Measurements from ENCODE around the gene COBL.

Gene COBL

GRCh38 chr7:51318886-51319579, 2.4 kb upstream of the COBL start:
- DNase-seq (ENCODE audit: low spot score) (no peak), ATAC-seq (ENCODE audit: low read depth) (no peak)
- no peak overlapping the region for H3K27ac ChIP-seq (ENCODE audit: poor library complexity, severe bottlenecking)
- H3K27me3 ChIP-seq (ENCODE audit: insufficient read depth, poor library complexity, severe bottlenecking) = peaks cover 18% of the 10 kb centered on the region
- no peaks in the 10 kb centered on the region for H3K9me3 ChIP-seq (ENCODE audit: severe bottlenecking)
- no peaks in the 10 kb centered on the region for H3K36me3 ChIP-seq (ENCODE audit: low read depth)
- TF ChIP-seq CTCF (IDR thresholded peaks at IDR 0.05; ENCODE audit: poor library complexity, severe bottlenecking) = no peak
- no peaks in the 10 kb centered on the region for H3K4me1 ChIP-seq (ENCODE audit: insufficient read depth, poor library complexity, severe bottlenecking)
- H3K4me3 ChIP-seq (ENCODE audit: severe bottlenecking) = no peak overlapping the region

- no peaks in the 10 kb centered on the region for H3K9me3 ChIP-seq (ENCODE audit: severe bottlenecking)
- peaks cover 22% of the 10 kb centered on the region for H3K27me3 ChIP-seq (ENCODE audit: insufficient read depth, poor library complexity, severe bottlenecking)
- no peaks in the 10 kb centered on the region for H3K4me1 ChIP-seq (ENCODE audit: insufficient read depth, poor library complexity, severe bottlenecking)
- DNase-seq (ENCODE audit: low spot score) (no peak), ATAC-seq (ENCODE audit: low read depth) (no peak)
- no peak overlapping the region for H3K27ac ChIP-seq (ENCODE audit: poor library complexity, severe bottlenecking)
- H3K4me3 ChIP-seq (ENCODE audit: severe bottlenecking) = no peak overlapping the region
- TF ChIP-seq CTCF (IDR thresholded peaks at IDR 0.05; ENCODE audit: poor library complexity, severe bottlenecking) = no peak
- no peaks in the 10 kb centered on the region for H3K36me3 ChIP-seq (ENCODE audit: low read depth)
These were observed 1.4 kb upstream of the COBL start for GRCh38 chr7:51318001-51318400.

GRCh38 chr7:51317582-51317910, 937 bp upstream of the COBL start:
- H3K27me3 ChIP-seq (ENCODE audit: insufficient read depth, poor library complexity, severe bottlenecking) = peaks cover 22% of the 10 kb centered on the region
- no peak for TF ChIP-seq CTCF (IDR thresholded peaks at IDR 0.05; ENCODE audit: poor library complexity, severe bottlenecking)
- no peaks in the 10 kb centered on the region for H3K36me3 ChIP-seq (ENCODE audit: low read depth)
- H3K9me3 ChIP-seq (ENCODE audit: severe bottlenecking) = no peaks in the 10 kb centered on the region
- no peak for ATAC-seq (ENCODE audit: low read depth)
- H3K4me3 ChIP-seq (ENCODE audit: severe bottlenecking) = no peak overlapping the region
- DNase-seq (ENCODE audit: low spot score) = no peak
- no peaks in the 10 kb centered on the region for H3K4me1 ChIP-seq (ENCODE audit: insufficient read depth, poor library complexity, severe bottlenecking)
- H3K27ac ChIP-seq (ENCODE audit: poor library complexity, severe bottlenecking) = no peak overlapping the region

GRCh38 chr7:51316262-51316665, 345 bp downstream of the COBL start:
- ATAC-seq (ENCODE audit: low read depth) (peak; percentile 78), DNase-seq (ENCODE audit: low spot score) (no peak)
- peak overlapping the region; percentile 52 for H3K4me3 ChIP-seq (ENCODE audit: severe bottlenecking)
- H3K27ac ChIP-seq (ENCODE audit: poor library complexity, severe bottlenecking) = peak overlapping the region; percentile 23
- H3K36me3 ChIP-seq (ENCODE audit: low read depth) = no peaks in the 10 kb centered on the region
- H3K4me1 ChIP-seq (ENCODE audit: insufficient read depth, poor library complexity, severe bottlenecking) = no peaks in the 10 kb centered on the region
- H3K27me3 ChIP-seq (ENCODE audit: insufficient read depth, poor library complexity, severe bottlenecking) = peaks cover 22% of the 10 kb centered on the region
- no peaks in the 10 kb centered on the region for H3K9me3 ChIP-seq (ENCODE audit: severe bottlenecking)
- TF ChIP-seq CTCF (IDR thresholded peaks at IDR 0.05; ENCODE audit: poor library complexity, severe bottlenecking) = peak; percentile 16
